Measurements from ENCODE around the gene CALHM5.
"Not testable (repeated sequence)": the region's sequence is repeated elsewhere in the genome, so short reads cannot be mapped to it uniquely, and the experiment has no call there.

CALHM5 gene, protein sequence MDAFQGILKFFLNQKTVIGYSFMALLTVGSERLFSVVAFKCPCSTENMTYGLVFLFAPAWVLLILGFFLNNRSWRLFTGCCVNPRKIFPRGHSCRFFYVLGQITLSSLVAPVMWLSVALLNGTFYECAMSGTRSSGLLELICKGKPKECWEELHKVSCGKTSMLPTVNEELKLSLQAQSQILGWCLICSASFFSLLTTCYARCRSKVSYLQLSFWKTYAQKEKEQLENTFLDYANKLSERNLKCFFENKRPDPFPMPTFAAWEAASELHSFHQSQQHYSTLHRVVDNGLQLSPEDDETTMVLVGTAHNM

DNA sequence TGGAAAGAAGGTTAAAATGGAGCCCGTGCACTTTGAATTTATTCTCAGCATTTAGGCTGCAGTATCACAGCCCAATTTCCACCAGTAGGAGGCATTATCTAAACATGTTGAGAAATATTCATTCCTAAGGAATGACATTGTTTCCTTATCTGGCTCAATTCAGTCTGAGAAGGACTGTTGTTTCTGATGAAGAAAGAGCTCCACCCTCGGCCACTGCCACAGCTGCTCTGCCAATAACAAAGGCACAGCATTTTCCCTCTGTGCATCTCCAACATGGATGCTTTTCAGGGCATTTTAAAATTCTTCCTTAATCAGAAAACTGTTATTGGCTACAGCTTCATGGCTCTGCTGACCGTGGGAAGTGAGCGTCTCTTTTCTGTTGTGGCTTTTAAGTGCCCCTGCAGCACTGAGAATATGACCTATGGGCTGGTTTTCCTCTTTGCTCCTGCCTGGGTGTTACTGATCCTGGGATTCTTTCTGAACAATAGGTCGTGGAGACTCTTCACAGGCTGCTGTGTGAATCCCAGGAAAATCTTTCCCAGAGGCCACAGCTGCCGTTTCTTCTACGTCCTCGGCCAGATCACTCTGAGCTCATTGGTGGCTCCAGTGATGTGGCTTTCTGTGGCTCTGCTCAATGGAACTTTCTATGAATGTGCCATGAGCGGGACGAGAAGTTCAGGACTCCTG is at the start of gene CALHM5:
TSS of gene CALHM5 (plus strand) at position 216 of the 687 bp plus-strand sequence. CDS start at position 274, 58 bp downstream.
- DNase-seq = no peak

DNA sequence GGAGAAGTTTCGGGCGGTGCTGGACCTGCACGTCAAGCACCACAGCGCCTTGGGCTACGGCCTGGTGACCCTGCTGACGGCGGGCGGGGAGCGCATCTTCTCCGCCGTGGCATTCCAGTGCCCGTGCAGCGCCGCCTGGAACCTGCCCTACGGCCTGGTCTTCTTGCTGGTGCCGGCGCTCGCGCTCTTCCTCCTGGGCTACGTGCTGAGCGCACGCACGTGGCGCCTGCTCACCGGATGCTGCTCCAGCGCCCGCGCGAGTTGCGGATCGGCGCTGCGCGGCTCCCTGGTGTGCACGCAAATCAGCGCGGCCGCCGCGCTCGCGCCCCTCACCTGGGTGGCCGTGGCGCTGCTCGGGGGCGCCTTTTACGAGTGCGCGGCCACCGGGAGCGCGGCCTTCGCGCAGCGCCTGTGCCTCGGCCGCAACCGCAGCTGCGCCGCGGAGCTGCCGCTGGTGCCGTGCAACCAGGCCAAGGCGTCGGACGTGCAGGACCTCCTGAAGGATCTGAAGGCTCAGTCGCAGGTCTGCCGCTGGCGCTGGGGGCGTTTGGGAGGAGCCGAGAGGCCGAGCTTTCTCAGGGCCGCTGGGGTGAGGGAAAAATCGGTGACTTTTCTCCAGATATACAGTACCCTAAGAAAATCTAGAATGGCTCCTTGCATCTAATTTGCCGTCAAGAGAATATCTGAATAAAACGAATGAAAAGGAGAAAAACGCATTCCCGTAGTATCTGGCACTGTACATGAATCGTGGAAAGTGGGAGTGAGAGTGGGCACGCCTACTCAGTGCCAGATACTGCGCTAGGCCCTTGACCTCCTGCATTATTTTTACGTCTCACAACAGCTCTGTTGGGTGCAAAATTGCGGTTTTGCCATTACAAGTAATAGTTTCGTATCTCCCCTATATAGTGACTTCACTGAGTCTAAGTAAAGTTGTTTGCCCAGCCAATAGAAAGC is 49.2 kb upstream of the CALHM5 start:
- DNase-seq = peak; percentile 41

DNA sequence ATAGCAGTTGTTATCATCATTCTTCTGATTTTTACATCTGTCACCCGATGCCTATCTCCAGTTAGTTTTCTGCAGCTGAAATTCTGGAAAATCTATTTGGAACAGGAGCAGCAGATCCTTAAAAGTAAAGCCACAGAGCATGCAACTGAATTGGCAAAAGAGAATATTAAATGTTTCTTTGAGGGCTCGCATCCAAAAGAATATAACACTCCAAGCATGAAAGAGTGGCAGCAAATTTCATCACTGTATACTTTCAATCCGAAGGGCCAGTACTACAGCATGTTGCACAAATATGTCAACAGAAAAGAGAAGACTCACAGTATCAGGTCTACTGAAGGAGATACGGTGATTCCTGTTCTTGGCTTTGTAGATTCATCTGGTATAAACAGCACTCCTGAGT is 48.1 kb upstream of the CALHM5 start:
- no peak for DNase-seq

DNA sequence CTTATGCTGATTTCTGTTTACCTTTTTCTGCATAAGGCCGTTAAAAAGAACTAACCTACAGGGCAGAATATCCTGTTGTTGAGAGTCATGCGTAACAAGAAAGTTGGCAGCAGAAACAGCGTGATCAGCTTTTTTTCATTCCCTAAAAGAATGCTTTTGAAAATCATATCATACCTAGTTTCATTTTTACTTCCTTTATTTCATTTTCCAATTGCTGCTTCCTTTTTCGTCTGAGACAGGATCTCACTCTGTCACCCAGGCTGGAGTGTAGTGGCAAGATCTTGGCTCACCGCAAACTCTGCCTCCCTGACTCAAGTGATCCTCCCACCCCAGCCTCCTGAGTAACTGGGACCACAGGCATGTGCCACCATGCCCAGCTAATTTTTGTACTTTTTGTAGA is 46.2 kb upstream of the CALHM5 start:
- no peak for DNase-seq

DNA sequence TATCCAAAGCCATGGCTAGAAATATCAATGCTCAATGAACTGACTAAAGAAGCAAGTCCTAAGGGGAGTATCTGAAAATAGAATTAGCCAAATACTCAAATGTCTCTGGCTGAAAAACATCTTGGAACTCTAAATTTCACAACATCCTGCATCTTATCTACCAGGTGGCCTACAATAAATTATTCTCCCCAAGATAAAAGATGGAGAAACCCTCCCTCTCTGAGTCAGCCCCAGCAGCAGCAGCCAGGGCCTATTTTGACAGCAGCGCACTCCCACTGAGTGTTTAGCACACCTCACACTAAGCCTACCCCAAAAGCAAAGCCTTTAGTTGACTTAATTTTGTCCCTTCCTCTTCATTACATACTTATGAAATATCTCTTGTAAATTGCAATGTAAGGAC is 44.3 kb upstream of the CALHM5 start:
- DNase-seq = no peak

DNA sequence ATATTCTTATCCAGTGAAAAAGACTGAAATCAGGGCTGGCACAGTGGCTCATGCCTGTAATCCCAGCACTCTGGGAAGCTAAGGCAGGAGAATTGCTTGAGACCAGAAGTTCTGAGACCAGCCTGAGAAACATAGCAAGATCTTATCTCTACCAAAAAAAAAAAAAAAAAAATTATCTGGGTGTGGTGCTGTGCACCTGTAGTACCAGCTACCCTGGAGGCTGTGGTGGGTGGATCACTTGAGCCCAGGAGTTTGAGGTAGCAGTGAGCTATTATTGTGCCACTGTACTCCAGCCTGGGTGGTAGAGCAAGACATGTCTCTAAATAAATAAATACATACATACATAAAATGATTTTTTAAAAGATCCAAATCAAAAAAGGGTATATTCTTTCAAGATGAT is 43.9 kb upstream of the CALHM5 start:
- no peak for DNase-seq

DNA sequence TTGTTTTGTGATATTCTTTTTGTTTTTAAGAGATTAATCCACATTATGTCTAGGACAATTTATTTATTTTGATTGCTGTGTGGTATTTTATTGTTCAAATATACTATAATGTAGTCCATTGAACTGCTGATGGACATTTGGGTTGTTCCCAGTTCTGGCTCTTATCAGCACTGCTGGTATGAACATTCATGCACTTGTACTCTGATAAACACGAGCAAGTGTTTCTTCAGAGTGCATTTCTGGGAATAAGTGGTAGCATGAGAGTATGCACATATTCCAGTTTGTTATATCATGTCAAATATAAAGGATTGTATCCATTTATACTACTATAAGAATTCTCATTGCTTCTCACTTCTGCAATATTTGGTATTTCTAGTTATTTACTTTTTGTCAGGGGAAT is 43.1 kb upstream of the CALHM5 start:
- DNase-seq = no peak

DNA sequence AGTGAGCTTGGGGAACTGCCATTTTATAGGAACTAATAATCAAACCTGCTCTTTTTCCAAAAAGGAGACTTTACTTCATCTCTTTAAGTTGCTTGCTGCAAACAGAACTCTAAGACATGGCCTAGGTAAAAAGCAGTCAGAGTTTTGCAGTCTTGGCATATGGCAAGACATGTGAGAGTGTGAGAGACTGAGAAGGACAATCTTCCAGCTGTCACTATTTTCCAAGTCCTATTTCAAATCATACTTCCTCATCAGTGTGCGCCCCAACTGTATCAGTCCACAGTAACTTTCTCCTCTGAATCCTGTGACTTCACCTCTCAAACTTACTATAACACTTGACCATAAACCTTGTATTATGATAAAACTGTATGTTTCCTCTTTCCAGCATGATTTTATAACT is 39.9 kb upstream of the CALHM5 start:
- no peak for DNase-seq

DNA sequence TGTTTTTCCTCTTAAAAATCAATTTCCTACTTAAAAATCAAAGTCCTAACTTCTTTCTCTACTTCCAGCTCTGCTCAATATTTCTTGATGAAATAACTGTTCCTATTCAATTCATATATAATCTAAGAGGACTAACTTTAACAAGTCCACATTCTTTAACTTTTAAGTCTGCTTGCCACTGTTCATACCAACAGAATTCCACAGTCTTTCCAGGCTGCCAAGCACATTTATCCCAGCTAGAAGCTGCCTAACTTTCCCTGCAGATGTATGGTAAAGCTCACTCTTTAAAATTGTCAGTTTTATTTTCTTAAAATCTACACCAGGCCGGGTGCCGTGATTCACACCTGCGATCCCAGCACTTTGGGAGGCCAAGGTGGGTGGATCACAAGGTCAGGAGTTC is 38.7 kb upstream of the CALHM5 start:
- DNase-seq = no peak

DNA sequence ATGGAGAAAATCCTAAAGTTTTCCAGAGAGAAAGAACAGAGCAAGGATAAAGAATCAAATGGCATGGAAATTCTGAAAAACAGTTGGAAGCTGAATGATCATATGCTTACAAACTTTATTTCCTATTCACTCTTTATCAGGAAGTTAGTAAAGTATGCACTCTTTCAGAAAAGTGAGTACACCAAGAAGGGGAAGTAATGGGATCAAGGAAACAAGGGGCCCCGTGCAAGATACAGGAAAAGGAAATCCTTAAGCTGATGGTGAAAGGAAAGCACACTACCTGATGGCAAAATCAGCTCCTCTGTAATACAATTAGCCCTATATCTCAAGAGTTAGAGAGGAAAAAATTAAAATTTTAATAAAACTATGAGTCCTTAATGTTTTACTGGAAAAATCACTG is 36.3 kb upstream of the CALHM5 start:
- no peak for DNase-seq

DNA sequence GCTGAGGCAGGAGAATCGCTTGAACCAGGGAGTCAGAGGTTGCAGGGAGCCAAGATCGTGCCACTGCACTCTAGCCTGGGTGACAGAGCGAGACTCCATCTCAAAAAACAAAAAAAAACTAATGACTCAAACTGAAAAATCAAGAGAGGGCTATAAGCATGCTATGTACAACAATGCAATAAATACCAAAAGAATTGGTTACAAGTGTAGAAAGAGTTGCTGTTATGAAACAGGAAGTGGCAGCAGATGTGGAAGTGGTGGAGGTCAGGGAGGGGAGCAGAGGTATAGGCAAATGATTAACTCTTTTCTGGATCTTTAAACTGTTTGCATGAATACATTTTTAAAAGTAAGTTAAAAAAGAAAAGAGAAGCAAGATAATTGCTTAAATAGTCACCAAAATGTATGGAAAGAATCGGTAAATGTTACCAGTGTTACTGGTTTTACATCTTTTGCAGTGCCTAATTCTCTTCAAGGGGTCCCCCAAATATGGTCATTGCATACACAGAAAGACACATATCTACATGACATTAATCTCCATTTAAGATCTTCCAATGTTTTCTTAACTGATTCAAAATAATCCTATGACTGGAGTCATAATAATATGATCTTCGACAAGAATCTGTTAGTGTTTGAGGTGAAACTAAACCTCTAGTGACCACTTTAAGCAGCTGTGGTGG is 35.3 kb upstream of the CALHM5 start:
- DNase-seq = no peak

DNA sequence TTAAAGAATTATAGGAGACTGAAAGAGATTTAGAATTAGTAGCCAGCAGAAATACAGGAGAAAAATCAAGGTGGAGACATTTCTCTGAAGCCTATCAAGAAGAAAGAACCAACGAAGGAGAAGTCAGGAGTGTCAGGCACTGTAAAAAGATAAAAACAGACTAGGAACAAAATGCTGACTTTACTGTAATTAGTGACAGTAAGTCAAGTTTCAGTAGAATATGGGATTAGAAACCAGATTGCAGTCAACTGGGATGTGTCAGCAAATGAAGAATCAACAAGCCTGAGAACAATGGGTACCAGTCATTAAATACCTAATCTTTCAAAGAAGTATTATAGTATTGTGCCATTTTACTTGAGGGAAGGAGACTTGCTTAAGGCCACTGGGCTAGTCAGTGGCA is 28.7 kb upstream of the CALHM5 start:
- no peak for DNase-seq

DNA sequence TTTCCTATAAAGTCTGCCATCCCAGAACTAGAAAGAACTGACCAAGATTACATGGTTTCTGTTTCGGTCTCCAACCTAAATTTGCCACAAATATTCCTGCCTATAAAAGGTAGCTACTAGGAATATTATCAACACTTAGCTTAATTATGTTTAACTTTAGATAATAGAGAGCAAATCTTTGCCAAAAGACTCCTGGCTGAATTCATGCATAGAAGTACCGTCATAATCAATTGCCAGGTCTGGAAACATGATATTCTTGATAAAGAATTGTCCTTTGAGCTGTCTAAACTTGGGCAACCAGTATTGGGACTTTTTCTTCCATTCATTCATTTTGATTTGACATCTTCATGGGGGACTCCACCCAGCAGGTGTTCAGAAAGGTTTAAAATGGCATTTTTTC is 27.8 kb upstream of the CALHM5 start:
- no peak for DNase-seq

DNA sequence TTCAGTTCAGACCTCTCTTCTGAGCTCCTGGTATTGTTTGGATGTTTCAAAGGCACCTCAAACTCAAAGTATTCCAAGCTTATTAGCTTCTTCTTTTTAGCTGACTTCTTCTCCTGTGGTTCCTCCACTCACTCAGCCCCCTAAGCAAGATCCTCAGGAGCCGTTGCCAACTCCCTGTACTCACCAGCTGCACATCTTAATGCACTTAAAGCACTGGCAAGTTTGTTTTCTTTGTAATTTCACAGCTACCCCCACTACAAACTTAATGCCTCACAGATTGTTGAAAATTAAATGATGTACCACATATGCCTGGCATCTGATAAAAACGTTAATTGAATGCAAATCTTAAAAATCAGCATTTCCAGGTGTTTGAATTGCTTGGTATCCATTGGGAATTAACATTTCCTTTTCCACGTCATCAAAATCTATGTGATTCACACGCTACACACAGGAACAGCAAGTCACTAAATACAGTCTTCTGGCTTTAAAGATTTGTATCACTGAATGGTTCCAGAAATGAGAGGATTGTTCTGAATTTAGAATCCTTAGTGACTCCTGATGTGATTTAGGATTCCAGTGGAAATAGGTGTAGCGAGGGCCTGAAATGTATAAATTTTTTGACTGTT is 25.8 kb upstream of the CALHM5 start:
- DNase-seq = no peak

DNA sequence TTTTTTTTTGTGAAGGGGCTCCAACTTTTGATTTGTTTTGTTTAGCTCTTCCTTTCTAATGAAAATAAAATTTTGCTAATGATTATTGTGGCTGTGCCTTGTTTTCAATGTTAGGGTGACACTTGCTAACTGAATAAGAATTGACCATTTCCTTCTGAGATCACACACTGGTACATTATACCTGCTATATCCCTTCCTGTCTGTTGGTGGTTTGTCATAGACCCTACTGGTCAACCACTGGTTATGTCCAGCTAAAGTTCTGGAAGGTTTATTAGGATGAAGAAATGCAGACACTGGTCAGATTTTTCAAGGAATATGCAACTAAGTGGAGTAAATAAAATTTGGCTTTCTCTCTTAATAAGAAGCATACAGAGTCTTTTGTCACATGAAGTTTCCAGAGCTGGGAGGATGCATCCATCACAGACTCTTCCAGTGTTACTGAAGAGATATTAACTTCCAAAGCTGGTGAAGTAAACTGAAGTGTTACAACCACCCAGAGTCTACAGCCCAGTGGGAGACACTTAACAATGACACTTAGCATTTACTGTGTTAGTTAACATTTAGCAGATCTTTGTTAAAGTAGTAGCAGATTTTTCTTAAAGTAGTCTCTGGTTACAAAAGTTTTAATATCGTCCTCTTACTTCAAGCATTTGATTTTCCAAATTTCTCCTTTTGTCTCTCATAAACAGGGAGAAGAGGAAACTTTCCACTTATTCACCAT is 19.7 kb upstream of the CALHM5 start:
- no peak for DNase-seq

DNA sequence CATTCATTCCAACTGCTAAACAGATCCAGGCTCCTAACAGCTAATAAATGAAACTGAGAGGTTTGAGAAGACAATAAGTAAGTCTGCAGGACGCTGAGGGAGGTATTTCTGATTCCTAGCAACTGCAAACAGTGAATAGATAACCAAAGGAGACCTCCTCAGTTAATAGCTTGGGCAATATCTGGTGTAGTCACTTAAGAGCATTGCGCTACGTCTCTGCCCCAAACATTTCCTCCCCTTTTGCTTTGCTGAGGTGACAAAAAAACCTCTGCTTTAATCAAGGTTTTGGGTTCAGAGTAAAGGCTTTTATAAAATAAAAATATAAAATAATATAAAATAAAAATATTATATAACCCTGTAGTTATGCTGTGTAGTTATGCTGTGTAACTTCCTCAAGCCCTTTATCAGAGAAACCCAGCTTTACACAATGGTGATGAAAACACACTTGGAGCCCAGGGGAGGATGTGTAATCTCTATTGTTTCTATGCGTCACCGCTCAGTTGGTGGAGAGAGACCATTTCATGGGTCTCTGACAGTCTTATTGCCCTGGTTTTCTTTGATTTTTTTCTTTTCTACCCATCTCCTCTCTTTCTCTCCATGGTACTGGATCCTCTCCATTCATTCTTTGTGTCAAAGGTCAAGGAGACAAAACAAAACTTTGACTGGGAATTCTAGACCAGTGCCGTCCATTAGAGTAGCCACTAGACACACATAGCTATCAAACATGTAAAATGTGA is 18.9 kb upstream of the CALHM5 start:
- no peak for DNase-seq

DNA sequence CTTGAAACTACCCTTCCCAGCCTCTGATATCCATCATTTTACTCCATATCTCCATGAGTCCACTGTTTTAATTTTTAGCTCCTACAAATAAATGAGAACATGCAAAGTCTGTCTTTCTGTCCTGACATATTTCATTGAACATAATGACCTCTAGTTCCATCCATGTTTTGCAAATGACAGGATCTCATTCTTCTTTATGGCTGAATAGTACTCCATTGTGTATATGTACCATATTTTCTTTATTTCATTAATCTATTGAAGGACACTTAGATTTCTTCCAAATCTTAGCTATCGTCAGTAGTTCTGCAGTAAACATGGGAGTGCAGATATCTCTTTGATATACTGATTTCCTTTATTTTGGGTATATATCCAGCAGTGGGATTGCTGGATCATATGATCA is 16.3 kb upstream of the CALHM5 start:
- not testable (repeated sequence) for DNase-seq

DNA sequence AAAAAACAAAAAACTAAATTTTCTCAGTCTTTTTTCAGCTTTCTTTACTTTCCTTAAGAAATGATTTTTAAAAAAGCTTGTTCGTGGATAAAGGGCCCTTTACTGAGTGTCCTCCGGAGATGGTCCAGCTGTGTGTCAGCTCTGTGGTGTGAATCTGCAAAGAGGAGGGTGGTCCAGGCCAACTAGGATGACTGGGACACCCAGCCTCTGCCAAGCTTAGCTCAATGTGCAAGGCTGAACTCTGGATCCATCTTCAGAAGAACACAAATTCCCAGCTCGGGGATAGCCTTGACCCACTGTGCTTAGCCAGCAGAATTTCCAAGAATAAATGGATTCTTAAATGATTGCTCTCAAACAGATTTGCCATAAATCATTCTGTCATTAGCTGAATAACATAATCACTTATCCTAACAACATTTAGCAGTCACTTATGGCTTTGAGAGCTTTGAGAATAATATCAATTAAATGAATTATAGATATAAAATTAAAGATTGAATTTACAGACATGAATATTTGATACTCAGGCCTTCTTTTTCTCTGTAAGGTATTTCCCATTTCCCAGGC is 14.2 kb upstream of the CALHM5 start:
- no peak for DNase-seq

DNA sequence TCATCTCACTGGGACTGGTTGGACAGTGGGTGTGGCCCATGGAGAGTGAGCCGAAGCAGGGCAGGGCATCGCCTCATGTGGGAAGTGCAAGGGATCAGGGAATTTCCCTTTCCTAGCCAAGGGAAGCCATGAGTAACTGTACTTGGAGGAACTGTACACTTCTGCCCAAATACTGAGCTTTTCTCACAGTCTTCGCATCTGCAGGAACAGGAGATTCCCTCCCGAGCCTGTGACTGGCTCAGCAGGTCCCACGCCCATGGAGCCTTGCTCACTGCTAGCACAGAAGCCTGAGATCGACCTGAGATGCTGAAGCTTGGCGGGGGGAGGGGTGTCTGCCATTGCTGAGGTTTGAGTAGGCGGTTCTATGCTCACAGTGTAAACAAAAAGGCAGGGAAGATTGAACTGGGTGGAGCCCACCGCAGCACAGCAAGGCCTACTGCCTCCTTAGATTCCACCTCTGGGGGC is 10.4 kb upstream of the CALHM5 start:
- no peak for DNase-seq

DNA sequence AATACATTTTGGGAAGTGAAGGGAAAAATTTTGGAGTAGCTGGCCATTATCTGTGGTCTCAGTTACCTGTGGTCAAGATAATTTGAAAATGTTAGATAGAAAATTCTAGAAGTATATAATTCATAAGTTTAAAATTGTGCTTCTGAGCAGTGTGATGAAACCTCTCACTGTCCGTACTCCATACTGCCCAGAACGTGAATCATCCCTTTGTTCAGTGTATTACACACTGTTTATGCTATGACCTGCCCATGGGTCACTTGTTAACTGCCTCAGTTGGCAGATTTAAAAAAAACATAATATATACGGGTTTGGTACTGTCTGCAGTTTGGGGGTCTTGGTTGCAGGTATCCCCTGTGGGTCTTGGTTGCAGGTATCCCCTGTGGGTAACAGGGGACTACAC is 4.1 kb upstream of the CALHM5 start:
- DNase-seq = no peak

DNA sequence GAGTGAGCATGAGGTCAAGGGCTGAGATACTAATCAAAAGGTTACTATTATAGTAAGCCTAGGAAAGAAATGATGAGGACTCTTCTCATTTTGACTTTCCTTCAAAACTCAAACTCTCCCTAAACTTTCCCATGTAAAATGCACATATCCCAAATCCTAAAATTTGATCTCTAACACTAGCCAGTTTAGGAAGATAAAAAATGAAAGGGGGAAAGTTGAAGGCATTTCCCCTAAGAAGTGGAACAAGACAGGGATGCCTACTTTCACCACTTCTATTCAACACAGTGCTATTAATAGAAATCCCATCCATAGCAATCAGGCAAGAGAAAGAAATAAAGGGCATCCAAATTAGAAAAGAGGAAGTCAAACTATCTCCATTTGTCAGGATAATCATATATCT is 2.9 kb upstream of the CALHM5 start:
- no peak for DNase-seq
